ENCODE data around the gene PTPRT.

GRCh38 chr20:42646250-42646649 is 543.5 kb downstream of the PTPRT start:
- TF ChIP-seq CTCF (IDR thresholded peaks at IDR 0.05) (no peak), POLR2A (IDR thresholded peaks at IDR 0.05) (no peak)

All from Peyer's patch (tissue), 4 donors.